SIG-M5 (cell line): Measurements from ENCODE around the gene CHCHD5.
"Not testable (repeated sequence)": the region's sequence is repeated elsewhere in the genome, so short reads cannot be mapped to it uniquely, and the experiment has no call there.

Experiments used
- DNase-seq: peaks from one replicate; lab custom pipeline; 2025; lab: John Stamatoyannopoulos, UW

The CHCHD5 gene

GRCh38 chr2:112588611-112589045, 4.2 kb downstream of the CHCHD5 start:
- no peak for DNase-seq

GRCh38 chr2:112591413-112591812, 7.0 kb downstream of the CHCHD5 start:
- no peak for DNase-seq

GRCh38 chr2:112593736-112594135, 9.3 kb downstream of the CHCHD5 start:
- no peak for DNase-seq

GRCh38 chr2:112597537-112598322, 13.3 kb downstream of the CHCHD5 start:
- no peak for DNase-seq

GRCh38 chr2:112600634-112601033, 16.2 kb downstream of the CHCHD5 start:
- no peak for DNase-seq

GRCh38 chr2:112601754-112602153, 17.3 kb downstream of the CHCHD5 start:
- DNase-seq = no peak

GRCh38 chr2:112602917-112603316, 18.5 kb downstream of the CHCHD5 start:
- no peak for DNase-seq

- no peak for DNase-seq
Observed at GRCh38 chr2:112603731-112604130, 19.3 kb downstream of the CHCHD5 start.

GRCh38 chr2:112604952-112605351, 20.5 kb downstream of the CHCHD5 start:
- no peak for DNase-seq

GRCh38 chr2:112605926-112606325, 21.5 kb downstream of the CHCHD5 start:
- DNase-seq = no peak

GRCh38 chr2:112606547-112606946, 22.1 kb downstream of the CHCHD5 start:
- DNase-seq = no peak

GRCh38 chr2:112607680-112608438, 23.4 kb downstream of the CHCHD5 start:
- no peak for DNase-seq

- not testable (repeated sequence) for DNase-seq
Observed at GRCh38 chr2:112609320-112609719, 24.9 kb downstream of the CHCHD5 start.

- not testable (repeated sequence) for DNase-seq
Observed at GRCh38 chr2:112612283-112612682, 27.9 kb downstream of the CHCHD5 start.

GRCh38 chr2:112614201-112614840, 29.9 kb downstream of the CHCHD5 start:
- DNase-seq = no peak

- DNase-seq = no peak
Observed at GRCh38 chr2:112615051-112615450, 30.6 kb downstream of the CHCHD5 start.

- DNase-seq = not testable (repeated sequence)
Observed at GRCh38 chr2:112615798-112616197, 31.4 kb downstream of the CHCHD5 start.

- DNase-seq = peak; percentile 40
Observed at GRCh38 chr2:112618383-112618782, 34.0 kb downstream of the CHCHD5 start.

- DNase-seq = no peak
Observed at GRCh38 chr2:112621790-112622527, 37.5 kb downstream of the CHCHD5 start.

- DNase-seq = no peak
Observed at GRCh38 chr2:112622528-112622849, 38.1 kb downstream of the CHCHD5 start.

- no peak for DNase-seq
Observed at GRCh38 chr2:112623913-112624777, 39.7 kb downstream of the CHCHD5 start.
